HPDE6-E6E7 (cell line): ENCODE data around the gene SPDYE2B.

ENCODE experiments used
- DNase-seq: peaks from one replicate; pipeline ENCODE4 v3.0.0; 2011; ENCODE audit warnings: missing footprints; ENCODE audit errors: extremely low spot score

Gene SPDYE2B

GRCh38 chr7:102698962-102699750 is 49.0 kb downstream of the SPDYE2B start:
- DNase-seq, result peak; percentile 32
